ENCODE measurements around the gene LCE2A.

Gene LCE2A

DNA sequence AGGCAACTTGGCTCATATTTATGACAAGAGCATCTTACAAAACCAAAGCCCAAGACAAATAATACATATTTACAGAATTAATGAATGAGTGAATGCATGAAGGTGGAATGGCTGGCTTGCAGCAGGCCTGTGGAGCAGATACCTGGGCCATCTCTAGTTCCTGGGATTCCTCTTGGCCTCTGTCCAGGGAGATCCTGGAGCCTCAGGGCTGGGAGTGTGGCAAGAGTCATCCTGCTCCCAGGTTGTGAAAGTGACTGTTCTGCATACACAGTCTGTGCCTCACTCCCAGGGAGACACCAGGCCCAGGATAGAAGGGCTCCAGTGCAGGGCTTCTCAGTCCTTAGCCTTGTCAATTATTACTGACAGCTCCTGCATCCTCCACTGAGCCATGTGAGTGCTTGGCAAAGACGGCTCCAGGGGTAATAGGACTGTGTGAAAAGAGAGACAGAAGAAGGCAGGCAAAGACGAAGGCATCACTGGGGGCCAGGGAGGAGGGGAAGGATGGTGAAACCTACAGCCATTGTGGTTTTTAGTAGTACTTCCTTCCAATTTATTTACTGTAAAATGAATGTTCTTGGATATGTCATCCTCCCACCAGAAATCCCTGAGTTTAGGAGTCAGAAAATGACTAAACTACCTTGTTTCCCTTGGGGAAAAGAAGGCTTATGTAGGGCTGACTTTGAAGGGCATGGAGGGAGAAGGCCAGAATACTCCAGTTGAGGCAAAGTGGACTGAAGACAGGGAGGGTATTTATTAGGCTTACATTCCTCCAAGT is 45.4 kb downstream of the LCE2A start:
- no peak for DNase-seq

DNA sequence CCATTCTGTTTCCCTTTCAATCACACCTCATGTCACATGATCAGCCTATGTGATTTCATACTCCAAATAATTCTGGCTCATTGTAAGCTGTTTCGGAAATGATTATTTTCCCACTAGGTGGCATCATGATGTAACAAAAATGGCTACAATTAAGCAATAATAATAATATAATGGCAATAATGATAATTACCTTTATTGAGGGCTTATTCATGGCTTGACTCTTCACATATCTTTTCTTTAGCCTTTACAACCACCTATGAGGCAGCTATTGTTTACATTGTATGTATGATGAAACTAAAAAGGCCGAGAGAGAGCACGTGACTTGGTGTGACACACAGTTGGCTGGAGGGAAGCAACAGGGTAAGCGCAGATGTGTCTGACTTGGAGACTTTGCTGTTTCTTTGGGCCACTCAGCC is 47.2 kb downstream of the LCE2A start:
- DNase-seq: peak; percentile 5

DNA sequence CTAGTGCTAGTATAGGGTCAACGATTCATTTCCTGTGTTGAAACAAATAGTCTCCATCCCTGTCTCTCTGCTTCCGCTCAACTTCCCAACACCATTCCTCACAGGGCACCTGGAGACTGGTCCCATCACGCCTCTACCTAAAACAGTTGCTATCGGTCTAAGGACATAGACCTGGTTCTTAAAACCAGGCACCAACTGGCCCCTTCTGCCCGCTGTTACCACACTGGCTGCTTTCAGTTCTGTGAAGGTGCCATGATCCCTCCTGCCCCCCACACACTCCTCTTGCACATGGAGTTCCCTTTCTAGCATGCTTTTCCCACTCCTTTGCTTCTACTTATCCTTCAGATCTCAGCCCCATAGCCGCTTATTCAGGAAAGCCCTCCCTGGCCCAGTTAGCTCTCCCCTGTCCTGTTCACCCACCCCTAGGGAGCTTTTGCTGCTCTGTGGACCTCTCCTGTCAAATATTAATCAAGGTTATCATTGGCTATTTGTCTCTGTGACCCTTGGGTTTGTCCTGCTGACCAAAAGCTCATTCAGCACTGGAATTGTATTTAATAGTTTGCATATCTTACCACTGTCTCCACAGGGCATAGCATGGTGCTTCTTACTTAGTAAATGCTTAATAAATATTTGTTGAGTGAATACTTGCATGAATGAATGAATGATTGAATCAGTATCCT is 47.8 kb downstream of the LCE2A start:
- no peak for DNase-seq

DNA sequence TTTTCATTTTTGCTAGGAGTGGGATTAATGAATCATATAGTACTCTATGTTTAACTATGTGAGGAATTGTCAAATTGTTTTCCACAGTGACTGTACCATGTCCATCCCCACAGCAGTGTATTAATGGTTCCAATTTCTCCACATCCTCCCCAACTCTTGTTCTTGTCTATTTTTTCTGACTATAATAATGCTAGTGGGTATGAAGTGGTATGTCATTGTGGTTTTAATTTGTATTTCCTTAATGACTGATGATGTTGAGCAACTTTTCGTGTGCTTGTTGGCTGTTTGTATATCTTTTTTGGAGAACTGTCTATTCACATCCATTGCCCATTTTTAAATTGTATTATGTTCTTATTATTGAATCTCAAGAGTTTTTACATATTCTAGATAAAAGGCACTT is 49.7 kb downstream of the LCE2A start:
- DNase-seq: no peak
